DOHH2 (cell line): Measurements from ENCODE around the gene PDLIM7.

Experiments used
- CTCF ChIP-seq: fragments of 200-600 bp; sonication (generic); IDR thresholded peaks from one replicate; pipeline ENCODE4 v1.5.1; 2014; ENCODE audit warnings: antibody characterized with exemption, mild to moderate bottlenecking, low read depth, low read length; ENCODE audit not compliant: poor library complexity, severe bottlenecking
- EZH2phosphoT487 ChIP-seq: fragments of 200-600 bp; sonication (generic); IDR thresholded peaks from 2 replicates; pipeline ENCODE4 v1.6.1; 2017; ENCODE audit warnings: borderline replicate concordance, mild to moderate bottlenecking, antibody characterized with exemption, low read length, moderate library complexity, mixed read lengths

GRCh38 chr5:177538876-177539275 lies 41.5 kb upstream of the PDLIM7 start:
- TF ChIP-seq CTCF (no peak), EZH2phosphoT487 (no peak)
